ENCODE results near the gene AKAP13.
"Not testable (repeated sequence)": the region's sequence is repeated elsewhere in the genome, so short reads cannot be mapped to it uniquely, and the experiment has no call there.

The AKAP13 gene

GRCh38 chr15:85480923-85481322, 100.5 kb downstream of the AKAP13 start:
- no peak for DNase-seq (ENCODE audit: low read depth)

DNA sequence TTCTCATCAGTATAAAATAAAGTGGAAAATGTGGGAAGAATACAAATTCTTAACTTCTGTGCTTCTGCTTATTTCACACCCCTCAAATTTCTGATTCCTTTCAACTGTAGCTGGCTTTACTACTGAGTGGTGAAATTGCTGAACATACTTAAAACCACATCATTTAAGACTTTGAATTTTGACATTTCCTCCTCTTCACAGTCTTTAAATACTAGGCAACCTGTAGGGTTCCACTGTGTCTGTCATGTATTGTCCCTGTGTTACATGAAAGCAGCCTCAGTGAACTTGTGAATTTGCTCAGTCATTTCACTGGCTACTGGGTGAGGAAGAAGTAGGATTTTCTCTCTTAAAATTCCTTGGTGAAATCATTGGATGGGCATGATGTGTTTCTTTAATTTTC, 101.1 kb downstream of the AKAP13 start:
- DNase-seq (ENCODE audit: low read depth) = not testable (repeated sequence)

- peak; percentile 75 for DNase-seq (ENCODE audit: low read depth)
These were observed 102.5 kb downstream of the AKAP13 start for GRCh38 chr15:85482894-85483293.

- not testable (repeated sequence) for DNase-seq (ENCODE audit: low read depth)
These were observed 103.6 kb downstream of the AKAP13 start for GRCh38 chr15:85483955-85484354.

DNA sequence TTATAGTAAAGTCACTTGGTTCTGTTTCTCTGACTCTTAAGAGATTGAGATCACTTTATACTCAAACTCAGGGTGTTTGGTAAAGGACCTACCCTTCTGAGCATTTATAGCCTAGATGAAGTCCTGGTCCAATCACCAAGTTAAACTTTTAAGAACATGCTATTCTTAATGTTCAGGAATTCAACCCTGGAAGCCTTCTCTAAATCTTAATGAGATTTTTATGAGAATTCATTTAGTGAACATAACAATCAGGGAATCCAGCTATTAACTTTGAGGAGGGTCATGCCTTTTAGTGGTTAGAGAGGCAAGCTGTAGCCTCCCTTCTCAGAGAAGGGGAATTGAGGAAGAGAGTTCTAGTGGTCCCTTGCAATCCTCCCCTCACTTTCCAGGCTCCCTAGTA, 104.5 kb downstream of the AKAP13 start:
- DNase-seq (ENCODE audit: low read depth) = not testable (repeated sequence)

GRCh38 chr15:85485956-85486567, 105.7 kb downstream of the AKAP13 start:
- DNase-seq (ENCODE audit: low read depth) = peak; percentile 61

GRCh38 chr15:85487796-85488195, 107.4 kb downstream of the AKAP13 start:
- DNase-seq (ENCODE audit: low read depth) = not testable (repeated sequence)

DNA sequence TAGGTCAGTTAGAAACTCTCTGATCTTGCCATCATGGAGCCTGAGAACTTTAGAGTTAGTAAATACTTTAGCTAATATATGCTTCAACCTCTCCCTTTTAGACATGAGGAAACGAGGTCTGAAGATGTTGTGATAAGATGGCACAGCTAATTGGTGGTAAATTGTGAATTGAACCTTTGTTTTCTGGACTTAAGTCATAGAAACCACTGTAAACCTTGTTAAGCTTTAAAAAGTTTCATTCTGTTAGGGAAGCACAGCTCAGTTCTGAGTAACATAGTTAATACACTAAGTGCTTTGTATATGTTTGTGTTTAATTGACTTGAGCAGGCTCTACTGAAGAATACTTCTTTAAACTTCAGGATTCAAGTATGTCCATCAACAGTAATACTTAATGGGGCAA, 108.6 kb downstream of the AKAP13 start:
- DNase-seq (ENCODE audit: low read depth) = no peak

DNA sequence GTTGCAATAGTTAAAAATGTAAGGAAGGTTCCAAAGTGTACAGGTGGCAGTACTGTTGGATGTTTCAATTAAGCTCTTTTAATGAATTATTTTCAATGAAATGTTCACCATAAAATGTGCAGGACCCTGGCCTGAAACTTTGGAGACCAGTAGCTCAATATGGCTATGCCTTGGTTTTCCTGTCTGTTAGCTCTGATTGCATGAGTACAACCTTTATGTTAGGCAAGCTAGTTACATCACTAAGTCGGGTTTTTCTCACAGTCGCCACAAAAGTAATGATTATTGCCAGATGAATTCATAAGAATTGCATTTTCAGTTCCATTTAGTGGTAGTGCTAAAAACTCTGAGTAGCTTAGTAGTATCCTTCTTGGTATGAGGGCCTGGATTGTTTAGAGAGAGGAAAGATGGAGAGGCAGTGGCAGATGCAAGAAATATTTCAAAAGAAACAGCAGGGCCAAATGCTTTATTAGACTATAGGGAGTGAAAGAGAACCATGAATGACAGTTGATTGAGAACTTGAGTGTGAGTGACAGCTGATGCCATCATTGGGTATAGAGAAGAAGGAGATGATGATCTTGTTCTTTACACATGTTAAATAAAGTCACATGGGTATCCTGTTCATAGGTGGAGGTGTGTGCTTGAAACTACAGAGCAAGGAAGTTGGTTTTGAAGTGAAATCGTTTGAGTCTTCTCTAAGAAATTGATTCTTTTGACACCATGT, 109.5 kb downstream of the AKAP13 start:
- no peak for DNase-seq (ENCODE audit: low read depth)

DNA sequence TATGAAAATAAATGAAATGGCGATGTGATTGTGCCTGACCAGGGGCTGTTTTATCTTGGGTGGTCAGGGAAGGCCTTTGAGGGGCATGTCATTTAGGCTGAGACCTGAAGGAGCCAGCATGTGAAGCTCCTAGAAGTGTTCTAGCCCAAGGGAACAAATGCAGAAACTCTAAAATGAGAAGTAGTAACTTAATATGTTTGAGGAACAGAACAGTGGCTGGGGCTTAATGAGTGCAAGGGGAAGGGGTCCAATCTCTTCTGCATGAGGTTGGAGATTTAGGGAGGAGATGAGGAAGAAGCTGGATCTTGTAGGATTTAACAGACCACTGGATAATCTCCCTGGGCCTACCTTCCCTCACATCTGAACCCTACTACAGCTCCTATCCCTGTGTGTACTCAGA, 110.5 kb downstream of the AKAP13 start:
- no peak for DNase-seq (ENCODE audit: low read depth)

- no peak for DNase-seq (ENCODE audit: low read depth)
These were observed 111.3 kb downstream of the AKAP13 start for GRCh38 chr15:85491691-85492090.

DNA sequence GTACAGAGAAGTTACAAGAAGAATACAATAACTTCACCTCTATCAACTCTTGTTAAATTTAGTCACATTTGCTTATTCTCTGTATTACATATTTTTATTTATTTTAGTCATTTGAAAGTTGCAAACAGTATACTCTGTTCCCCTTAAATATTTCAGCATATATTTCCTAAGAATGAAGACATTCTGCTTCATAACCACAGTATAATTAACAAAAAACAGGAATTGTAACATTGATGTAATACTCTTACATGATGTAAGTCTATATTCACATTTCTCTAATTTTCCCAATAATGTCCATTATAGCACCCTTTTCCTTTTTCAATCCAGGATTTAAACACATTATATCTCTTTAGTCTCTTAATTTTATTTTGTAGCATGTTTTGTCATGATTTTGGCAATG, 112.0 kb downstream of the AKAP13 start:
- DNase-seq (ENCODE audit: low read depth) = no peak

DNA sequence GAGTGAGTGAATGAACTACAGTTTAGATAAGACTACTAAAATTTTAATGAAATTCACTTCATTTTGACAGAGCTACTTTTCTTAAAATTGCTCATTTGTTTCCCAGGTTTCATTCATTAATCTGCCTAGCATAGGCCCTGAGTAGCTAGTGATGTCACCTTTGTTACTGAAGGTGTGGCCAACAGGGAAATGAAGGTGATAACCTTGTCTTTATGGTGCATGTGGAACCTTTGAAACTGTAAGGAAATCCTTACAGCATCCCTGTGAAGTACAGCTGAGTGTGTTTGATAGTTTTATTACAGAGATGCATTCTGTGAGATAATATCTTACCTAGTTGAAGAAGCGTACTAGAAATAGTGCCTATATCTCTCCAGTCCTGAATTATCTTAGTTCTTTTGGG, 112.9 kb downstream of the AKAP13 start:
- DNase-seq (ENCODE audit: low read depth) = no peak

DNA sequence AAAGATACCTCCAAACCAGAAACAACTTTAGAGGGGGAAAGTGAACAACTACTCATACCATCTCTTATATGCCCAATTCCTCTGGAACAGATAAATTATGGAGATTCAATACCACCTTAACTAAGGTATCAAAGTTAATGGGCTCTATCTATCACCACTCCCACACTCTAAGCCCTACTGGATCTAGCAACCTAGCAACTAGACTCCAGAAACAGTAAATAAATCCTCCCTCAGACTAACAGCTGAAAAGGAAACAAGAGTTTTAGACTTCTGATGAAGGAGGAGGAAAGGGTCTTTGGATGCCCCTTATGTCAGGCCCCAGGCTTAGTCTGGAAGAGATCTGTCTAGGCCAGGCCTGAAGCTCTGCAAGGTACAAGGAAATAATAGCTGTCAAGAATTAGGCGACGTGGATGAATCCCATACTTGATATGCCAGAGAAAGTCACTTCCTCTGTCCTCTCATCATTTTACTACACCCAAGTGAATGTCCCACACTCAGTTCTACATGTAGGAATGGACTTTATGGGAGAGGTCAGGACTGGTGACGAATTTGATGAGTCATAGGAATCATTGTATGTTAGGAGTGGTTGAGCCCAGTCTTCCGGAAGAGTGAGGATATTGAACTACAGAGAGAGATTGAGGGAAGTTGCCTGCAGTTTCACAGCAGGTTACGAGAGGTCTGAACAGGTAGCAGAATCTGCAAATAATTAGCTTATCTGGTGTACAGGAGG, 113.8 kb downstream of the AKAP13 start:
- DNase-seq (ENCODE audit: low read depth) = peak; percentile 38

GRCh38 chr15:85495096-85495495, 114.7 kb downstream of the AKAP13 start:
- no peak for DNase-seq (ENCODE audit: low read depth)

- no peak for DNase-seq (ENCODE audit: low read depth)
These were observed 115.1 kb downstream of the AKAP13 start for GRCh38 chr15:85495544-85495943.

DNA sequence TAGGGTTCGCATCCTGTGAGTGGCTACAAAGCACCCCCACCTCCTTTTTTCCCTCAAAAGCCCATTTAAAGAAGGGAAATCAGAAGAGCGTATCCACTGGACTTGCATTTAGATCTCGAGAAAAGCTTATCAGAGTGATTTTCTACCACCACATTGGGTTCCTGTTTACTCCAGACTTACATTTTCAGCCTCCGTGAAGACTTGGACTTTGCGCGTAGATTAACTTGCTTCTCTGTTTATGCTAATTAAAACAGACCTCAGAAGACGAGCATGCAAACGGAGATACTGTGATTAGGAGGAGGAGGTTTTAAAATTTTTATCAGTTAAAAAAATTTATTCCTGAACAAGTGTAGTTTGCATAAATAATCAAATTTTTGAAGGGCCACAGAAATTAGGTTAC, 115.7 kb downstream of the AKAP13 start:
- no peak for DNase-seq (ENCODE audit: low read depth)

DNA sequence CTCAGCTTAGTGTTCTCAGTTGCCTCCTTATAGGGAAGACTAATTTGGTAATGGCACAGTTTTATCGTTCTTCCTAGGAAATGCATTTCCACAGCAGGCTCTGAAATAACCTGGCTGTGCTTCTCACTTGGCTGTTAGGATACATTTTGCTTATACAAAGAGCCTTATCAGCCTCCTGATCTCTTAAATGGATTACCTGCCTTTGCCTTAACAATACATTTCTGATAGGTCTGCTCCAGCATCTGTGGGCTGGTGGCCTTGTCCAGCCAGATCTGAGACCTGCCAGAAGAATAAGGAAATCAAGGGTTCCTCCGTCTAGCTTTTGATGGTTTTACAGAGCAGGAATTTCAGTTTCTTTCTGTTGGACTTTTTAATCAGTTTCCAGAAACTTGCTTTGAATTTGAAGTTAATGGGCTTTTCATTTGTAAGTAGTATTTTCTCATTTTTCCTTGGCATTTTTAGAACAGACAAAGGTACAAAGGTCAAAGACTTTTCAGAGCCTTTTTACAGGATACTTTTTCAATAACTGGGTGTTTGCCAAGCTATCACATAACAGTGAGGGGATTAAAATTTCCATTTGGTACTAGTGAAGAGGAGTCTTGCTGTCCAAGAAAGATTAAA, 116.3 kb downstream of the AKAP13 start:
- no peak for DNase-seq (ENCODE audit: low read depth)

DNA sequence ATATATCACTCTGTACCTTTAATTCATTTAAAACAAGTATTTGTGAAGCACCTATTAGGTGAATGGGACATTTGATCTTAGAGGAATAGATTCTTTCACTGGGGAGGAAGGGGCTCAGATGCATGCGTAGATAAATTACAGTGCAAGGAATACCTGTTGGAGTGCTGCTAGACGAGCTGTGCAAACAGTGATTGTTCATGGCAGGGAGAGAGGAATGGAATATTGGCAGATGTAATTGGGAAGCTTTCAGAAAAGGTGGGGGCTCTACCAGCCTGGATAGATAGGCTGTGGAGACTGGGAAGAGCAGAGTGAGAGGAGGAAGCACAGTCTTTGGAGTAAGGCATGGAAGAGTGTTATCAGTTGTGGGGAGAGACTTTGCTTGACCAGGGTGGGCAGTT, 116.8 kb downstream of the AKAP13 start:
- no peak for DNase-seq (ENCODE audit: low read depth)

GRCh38 chr15:85498471-85498870, 118.1 kb downstream of the AKAP13 start:
- no peak for DNase-seq (ENCODE audit: low read depth)

DNA sequence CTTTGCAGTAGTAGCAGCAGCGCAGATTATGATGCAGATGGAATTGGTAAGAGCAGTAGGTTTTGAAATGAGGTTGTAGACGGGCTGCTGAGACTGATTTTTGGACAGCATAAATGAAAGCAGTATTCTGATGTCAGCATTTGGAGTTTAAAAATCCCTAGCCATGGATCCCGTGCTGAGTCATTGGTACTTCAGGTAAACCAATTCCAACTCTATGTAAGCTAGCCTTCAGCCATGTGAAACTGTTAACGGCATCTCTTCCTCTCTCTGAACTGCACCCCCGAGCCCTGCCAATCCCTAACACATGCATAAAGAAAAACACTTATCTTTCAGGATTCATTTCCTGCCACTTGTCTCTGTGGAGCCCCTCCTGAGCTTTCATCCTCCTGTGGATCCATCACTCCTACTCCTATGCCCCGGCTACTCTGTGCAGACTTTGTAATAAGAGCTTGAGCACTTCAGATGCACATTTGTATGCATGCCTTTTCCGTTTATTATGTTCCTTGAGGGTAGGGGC, 119.0 kb downstream of the AKAP13 start:
- no peak for DNase-seq (ENCODE audit: low read depth)

DNA sequence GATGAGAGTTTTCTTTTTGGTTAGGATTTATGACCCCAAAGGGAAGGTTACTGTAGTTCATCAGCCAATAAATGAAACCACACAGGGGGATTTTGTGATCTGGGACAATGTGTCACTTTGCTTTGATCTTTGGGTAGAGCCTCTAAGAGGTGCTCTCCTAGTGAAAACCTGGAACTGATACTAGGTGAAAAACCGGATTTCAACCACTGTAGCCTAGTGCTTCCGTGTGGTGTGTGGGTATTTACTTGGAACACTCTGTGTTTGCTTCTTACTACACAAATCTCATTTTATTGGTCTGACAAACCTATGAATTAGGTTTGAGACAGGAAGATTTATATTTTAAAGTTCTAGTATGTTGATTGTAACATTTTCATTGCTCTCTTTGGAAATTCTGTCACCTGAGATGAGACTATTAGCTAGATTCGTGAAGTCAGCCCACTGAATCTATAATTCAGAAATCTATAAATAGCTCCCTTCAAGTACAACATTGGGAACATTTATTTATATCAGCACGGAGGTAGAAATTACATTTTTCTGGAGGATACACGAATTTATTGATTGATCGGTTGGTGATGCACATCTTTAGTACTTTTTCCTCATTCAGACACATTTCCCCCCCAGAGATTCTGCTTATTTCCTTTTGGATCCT, 119.8 kb downstream of the AKAP13 start:
- no peak for DNase-seq (ENCODE audit: low read depth)
